IMR-90 (cell line): ENCODE data around the gene SIGLEC7. TPM values are rescaled to one million over a fixed set of nuclear protein-coding genes. Genes with fewer than 3 reads are reported as not detected.

Source experiments
- ATAC-seq: fragments of 200-7000 bp; cut with Tn5 transposase; 2 replicates; pipeline ENCODE4 v1.9.1; 2020; ENCODE audit warnings: low read depth, mild to moderate bottlenecking, moderate library complexity
- BruUV-seq: library from RNA; stranded (reverse); fragments of 400-500 nt; replicated peaks from 2 replicates; lab custom pipeline; 2021; lab: Mats Ljungman, UMichigan
- CTCF ChIA-PET: fragments of 300-600 bp; formaldehyde crosslinking; extraction: SDS; loops from one replicate; lab custom pipeline; 2021; ENCODE audit warnings: antibody characterized with exemption; lab: Yijun Ruan, JAX
- POLR2A ChIA-PET: fragments of 300-600 bp; sonication (Branson Sonifier 250); formaldehyde crosslinking; loops from one replicate; lab custom pipeline; 2022; ENCODE audit warnings: antibody characterized with exemption; ENCODE audit not compliant: unreplicated experiment; lab: Charles Lee
- DNase-seq: peaks from one replicate; pipeline ENCODE4 v3.0.0; 2013
- H2AFZ ChIP-seq: replicated peaks from 2 replicates; pipeline ENCODE3; 2013; ENCODE audit warnings: low read length, mild to moderate bottlenecking; ENCODE audit not compliant: poor library complexity
- H2AK5ac ChIP-seq: 2 replicates; pipeline ENCODE4 v1.6.1; 2013; ENCODE audit warnings: low read depth, low read length, inconsistent platforms
- H2AK9ac ChIP-seq: replicated peaks from 2 replicates; pipeline ENCODE3; 2013; ENCODE audit warnings: mild to moderate bottlenecking, low read depth, low read length, moderate library complexity; ENCODE audit not compliant: poor library complexity
- H2BK120ac ChIP-seq: 2 replicates; pipeline ENCODE4 v1.6.1; 2013; ENCODE audit warnings: low read depth, low read length, inconsistent platforms
- H2BK15ac ChIP-seq: 3 replicates; pipeline ENCODE4 v1.6.1; 2013; ENCODE audit warnings: low read depth, low read length, inconsistent platforms
- H2BK20ac ChIP-seq: 2 replicates; pipeline ENCODE4 v1.6.1; 2013; ENCODE audit warnings: low read depth, mild to moderate bottlenecking, inconsistent platforms, low read length, moderate library complexity
- H2BK5ac ChIP-seq: 2 replicates; pipeline ENCODE4 v1.6.1; 2013; ENCODE audit warnings: mild to moderate bottlenecking, low read depth, low read length, inconsistent platforms; ENCODE audit not compliant: poor library complexity, severe bottlenecking
- H3K14ac ChIP-seq: replicated peaks from 2 replicates; pipeline ENCODE4 v1.6.1; 2013; ENCODE audit warnings: low read depth, low read length, inconsistent platforms
- H3K18ac ChIP-seq: 2 replicates; pipeline ENCODE4 v1.6.1; 2013; ENCODE audit warnings: low read depth, low read length, control low read depth
- H3K23ac ChIP-seq: 2 replicates; pipeline ENCODE4 v1.6.1; 2013; ENCODE audit warnings: low read depth, low read length, inconsistent platforms
- H3K27ac ChIP-seq: 2 replicates; pipeline ENCODE4 v1.5.1; 2013; ENCODE audit warnings: mild to moderate bottlenecking, control low read depth, low read length; ENCODE audit not compliant: insufficient read depth
- H3K27me3 ChIP-seq: 2 replicates; pipeline ENCODE4 v1.6.1; 2013; ENCODE audit warnings: low read length; ENCODE audit not compliant: control insufficient read depth, insufficient read depth
- H3K36me3 ChIP-seq: 2 replicates; pipeline ENCODE4 v1.6.1; 2013; ENCODE audit warnings: low read length, mixed read lengths; ENCODE audit not compliant: control insufficient read depth, insufficient read depth
- H3K4ac ChIP-seq: 2 replicates; pipeline ENCODE4 v1.6.1; 2013; ENCODE audit warnings: low read depth, low read length, inconsistent platforms
- H3K4me1 ChIP-seq: 2 replicates; pipeline ENCODE4 v1.6.1; 2013; ENCODE audit warnings: low read length, mixed read lengths; ENCODE audit not compliant: control insufficient read depth, insufficient read depth
- H3K4me2 ChIP-seq: 2 replicates; pipeline ENCODE4 v1.6.1; 2013; ENCODE audit warnings: low read depth, mild to moderate bottlenecking, control low read depth, low read length, moderate library complexity
- H3K4me3 ChIP-seq: 2 replicates; pipeline ENCODE4 v1.5.1; 2013; ENCODE audit warnings: low read depth, mild to moderate bottlenecking, control low read depth, low read length, moderate library complexity; ENCODE audit not compliant: insufficient read depth
- H3K56ac ChIP-seq: 2 replicates; pipeline ENCODE4 v1.6.1; 2013; ENCODE audit warnings: low read length, inconsistent platforms; ENCODE audit not compliant: insufficient read depth; ENCODE audit errors: extremely low read depth
- H3K79me1 ChIP-seq, 2 experiments: 2 replicates each; pipeline ENCODE4 v1.6.1; 2013; ENCODE audit warnings: low read length in 2 of 2, inconsistent platforms in 1 of 2, low read depth in 1 of 2
- H3K9ac ChIP-seq: 2 replicates; pipeline ENCODE4 v1.6.1; 2013; ENCODE audit warnings: low read depth, low read length, control low read depth
- H3K9me1 ChIP-seq: 2 replicates; pipeline ENCODE4 v1.6.1; 2013; ENCODE audit warnings: low read length, inconsistent platforms; ENCODE audit not compliant: insufficient read depth
- H3K9me3 ChIP-seq: 2 replicates; pipeline ENCODE4 v1.6.1; 2013; ENCODE audit warnings: low read length; ENCODE audit not compliant: control insufficient read depth, insufficient read depth
- H4K20me1 ChIP-seq: 2 replicates; pipeline ENCODE4 v1.6.1; 2013; ENCODE audit warnings: low read length, inconsistent platforms; ENCODE audit not compliant: insufficient read depth
- H4K5ac ChIP-seq: 2 replicates; pipeline ENCODE4 v1.6.1; 2013; ENCODE audit warnings: mild to moderate bottlenecking, low read depth, low read length, control low read depth
- H4K8ac ChIP-seq, 2 experiments: 2 replicates each; pipeline ENCODE4 v1.6.1; 2013; ENCODE audit warnings: low read depth in 2 of 2, low read length in 2 of 2, control low read depth in 1 of 2, inconsistent platforms in 1 of 2
- H4K91ac ChIP-seq: 2 replicates; pipeline ENCODE4 v1.6.1; 2013; ENCODE audit warnings: low read depth, low read length, inconsistent platforms; ENCODE audit not compliant: insufficient read depth
- BHLHE40 ChIP-seq: fragments of 150-350 bp; IDR thresholded peaks from 2 replicates; pipeline ENCODE4 v1.6.1; 2016; ENCODE audit warnings: mild to moderate bottlenecking, low read depth, low read length
- CHD1 ChIP-seq: IDR thresholded peaks from 2 replicates; pipeline ENCODE4 v1.6.1; 2012; ENCODE audit warnings: low read depth, low read length, improper control_type of control experiment
- FOS ChIP-seq: fragments of 150-350 bp; IDR thresholded peaks from 2 replicates; pipeline ENCODE4 v1.6.1; 2016; ENCODE audit warnings: low read depth, low read length
- POLR2A ChIP-seq: IDR thresholded peaks from 2 replicates; pipeline ENCODE4 v1.6.1; 2012; ENCODE audit warnings: mild to moderate bottlenecking, low read depth, low read length
- RCOR1 ChIP-seq: IDR thresholded peaks from 2 replicates; pipeline ENCODE4 v1.6.1; 2012; ENCODE audit warnings: mild to moderate bottlenecking, low read length, improper control_type of control experiment; ENCODE audit not compliant: insufficient replicate concordance
- RFX5 ChIP-seq: IDR thresholded peaks from 2 replicates; pipeline ENCODE4 v1.8.0; 2012; ENCODE audit warnings: low read depth, mild to moderate bottlenecking, low read length, moderate library complexity
- WGBS, 2 experiments: methylation state at CpG; one replicate each; pipeline versions ENCODE4 v1.1.5 to v1.1.7; 2013; ENCODE audit warnings: missing lambda C conversion rate in 2 of 2; ENCODE audit not compliant: insufficient read length in 1 of 2; ENCODE audit errors: extremely low coverage in 2 of 2; 5-methylcytosine and 5-hydroxymethylcytosine counted together
- dilution Hi-C: fragments of 300-500 bp; cut with HindIII; formaldehyde crosslinking; loops from one replicate; pipeline ENCODE4 v1.14.3; 2018; ENCODE audit warnings: low sequenced_read_pairs; ENCODE audit not compliant: unreplicated experiment
- in situ Hi-C: fragments of 300-500 bp; cut with MboI; formaldehyde crosslinking; loops from 3 replicates; pipeline ENCODE4 v1.14.3; 2019; ENCODE audit warnings: low sequenced_read_pairs, inconsistent platforms, mixed read lengths
- intact Hi-C: fragments of 100-400 bp; cut with micrococcal nuclease; formaldehyde crosslinking; loops from 2 replicates; pipeline ENCODE4 v1.10.0; 2022
- polyA plus RNA-seq, 3 experiments: library from polyadenylated mRNA; depleted of rRNA; stranded (reverse); fragments of >200 nt; gene quantifications; 2 replicates each; pipeline ENCODE4 v1.2.3, GENCODE V29; 2012; ENCODE audit warnings: low replicate concordance in 1 of 3
- total RNA-seq: library from RNA; depleted of rRNA; stranded (reverse); fragments of >200 nt; gene quantifications from 2 replicates; pipeline ENCODE4 v1.2.3, GENCODE V29; 2012
- TF ChIP-seq, protein P1 (sequence below): conservative IDR thresholded peaks from 2 replicates; pipeline ENCODE4 v1.5.1; 2012; ENCODE audit warnings: mild to moderate bottlenecking, low read depth, low read length, improper control_type of control experiment
- TF ChIP-seq, protein P2 (sequence below): fragments of 150-350 bp; IDR thresholded peaks from 2 replicates; pipeline ENCODE4 v1.6.1; 2016; ENCODE audit warnings: low read depth, mild to moderate bottlenecking, low read length, moderate library complexity, borderline replicate concordance

SIGLEC7 gene
- total and polyA plus RNA-seq, 2 of the 4 experiments (the other 2 are of a cell fraction), result not detected

DNA sequence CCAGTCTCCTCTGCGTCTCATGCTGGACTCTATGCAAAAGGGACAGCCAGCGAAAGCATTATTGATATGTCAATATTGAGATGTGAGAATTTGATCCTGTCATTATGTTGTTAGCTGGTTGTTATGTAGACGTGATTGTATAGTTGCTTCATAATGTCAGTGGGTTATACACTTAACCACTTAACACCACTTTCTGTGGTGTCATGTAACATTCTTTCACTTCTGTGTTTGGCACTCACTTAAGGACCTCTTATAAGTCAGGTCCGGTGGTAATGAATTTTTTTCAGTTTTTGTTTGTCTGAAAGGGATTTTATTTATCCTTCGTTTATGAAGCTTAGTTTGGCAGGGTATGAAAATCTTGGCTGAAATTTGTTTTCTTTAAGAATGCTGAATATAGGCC lies 7.1 kb upstream of the SIGLEC7 start:
- dilution Hi-C loops, result no loop called here
- no peak overlapping the region for H4K8ac ChIP-seq
- ATAC-seq, result no peak
- H3K4me2 ChIP-seq, result no peak overlapping the region
- no peak overlapping the region for H2BK120ac ChIP-seq
- TF ChIP-seq RCOR1 (no peak), POLR2A (no peak), CHD1 (no peak), BHLHE40 (no peak), FOS (no peak), RFX5 (no peak)
- TF ChIP-seq, protein P1, sequence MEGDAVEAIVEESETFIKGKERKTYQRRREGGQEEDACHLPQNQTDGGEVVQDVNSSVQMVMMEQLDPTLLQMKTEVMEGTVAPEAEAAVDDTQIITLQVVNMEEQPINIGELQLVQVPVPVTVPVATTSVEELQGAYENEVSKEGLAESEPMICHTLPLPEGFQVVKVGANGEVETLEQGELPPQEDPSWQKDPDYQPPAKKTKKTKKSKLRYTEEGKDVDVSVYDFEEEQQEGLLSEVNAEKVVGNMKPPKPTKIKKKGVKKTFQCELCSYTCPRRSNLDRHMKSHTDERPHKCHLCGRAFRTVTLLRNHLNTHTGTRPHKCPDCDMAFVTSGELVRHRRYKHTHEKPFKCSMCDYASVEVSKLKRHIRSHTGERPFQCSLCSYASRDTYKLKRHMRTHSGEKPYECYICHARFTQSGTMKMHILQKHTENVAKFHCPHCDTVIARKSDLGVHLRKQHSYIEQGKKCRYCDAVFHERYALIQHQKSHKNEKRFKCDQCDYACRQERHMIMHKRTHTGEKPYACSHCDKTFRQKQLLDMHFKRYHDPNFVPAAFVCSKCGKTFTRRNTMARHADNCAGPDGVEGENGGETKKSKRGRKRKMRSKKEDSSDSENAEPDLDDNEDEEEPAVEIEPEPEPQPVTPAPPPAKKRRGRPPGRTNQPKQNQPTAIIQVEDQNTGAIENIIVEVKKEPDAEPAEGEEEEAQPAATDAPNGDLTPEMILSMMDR, result no peak
- TF ChIP-seq, protein P2, sequence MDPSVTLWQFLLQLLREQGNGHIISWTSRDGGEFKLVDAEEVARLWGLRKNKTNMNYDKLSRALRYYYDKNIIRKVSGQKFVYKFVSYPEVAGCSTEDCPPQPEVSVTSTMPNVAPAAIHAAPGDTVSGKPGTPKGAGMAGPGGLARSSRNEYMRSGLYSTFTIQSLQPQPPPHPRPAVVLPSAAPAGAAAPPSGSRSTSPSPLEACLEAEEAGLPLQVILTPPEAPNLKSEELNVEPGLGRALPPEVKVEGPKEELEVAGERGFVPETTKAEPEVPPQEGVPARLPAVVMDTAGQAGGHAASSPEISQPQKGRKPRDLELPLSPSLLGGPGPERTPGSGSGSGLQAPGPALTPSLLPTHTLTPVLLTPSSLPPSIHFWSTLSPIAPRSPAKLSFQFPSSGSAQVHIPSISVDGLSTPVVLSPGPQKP, result no peak
- no peak overlapping the region for H3K27ac ChIP-seq
- H3K9me1 ChIP-seq, result no peaks in the 10 kb centered on the region
- no CpG with 5 or more reads among the region's 5 CpGs for WGBS, 2 experiments
- POLR2A ChIA-PET, result no interaction called here
- H3K23ac ChIP-seq, result no peak overlapping the region
- H3K4ac ChIP-seq, result no peak overlapping the region
- no peak for DNase-seq
- intact Hi-C loops, result no loop called here
- no peak overlapping the region for H4K5ac ChIP-seq
- H3K9ac ChIP-seq, result no peak overlapping the region
- CTCF ChIA-PET, result no interaction called here
- no TSS peak for BruUV-seq
- H3K14ac ChIP-seq, result no peak overlapping the region
- no peaks in the 10 kb centered on the region for H3K4me1 ChIP-seq
- no peaks in the 10 kb centered on the region; the same call in 1 of the 2 replicates for H3K27me3 ChIP-seq
- H3K36me3 ChIP-seq, result no peaks in the 10 kb centered on the region
- in situ Hi-C loops, result no loop called here
- no peak overlapping the region for H2AFZ ChIP-seq
- no peak overlapping the region for H3K18ac ChIP-seq
- no peak overlapping the region for H3K56ac ChIP-seq
- no peak overlapping the region for H4K91ac ChIP-seq
- no peak overlapping the region for H2BK5ac ChIP-seq
- no peak overlapping the region for H2AK9ac ChIP-seq
- H3K9me3 ChIP-seq, result no peaks in the 10 kb centered on the region
- no peaks in the 10 kb centered on the region for H4K20me1 ChIP-seq
- H2BK20ac ChIP-seq, result no peak overlapping the region
- no peak overlapping the region for H2BK15ac ChIP-seq
- H2AK5ac ChIP-seq, result no peak overlapping the region
- H3K79me1 ChIP-seq, result no peaks in the 10 kb centered on the region
- no peak overlapping the region for H3K4me3 ChIP-seq
